Neural progenitor cell (in vitro differentiated cells): Measurements from ENCODE around the gene UBE2V1. TPM values are rescaled to one million over a fixed set of nuclear protein-coding genes. Genes with fewer than 3 reads are reported as not detected.

Source experiments
- DNase-seq: peaks from one replicate; pipeline ENCODE4 v3.0.0-alpha.2; 2016; ENCODE audit warnings: low spot score
- H2AFZ ChIP-seq: fragments of 200-600 bp; sonication (generic); replicated peaks from 2 replicates; pipeline ENCODE4 v1.6.1; 2016; ENCODE audit warnings: antibody characterized with exemption
- H3F3A ChIP-seq: fragments of 200-600 bp; sonication (generic); 2 replicates; pipeline ENCODE4 v1.6.1; 2016; ENCODE audit warnings: antibody characterized with exemption, low read depth
- H3K27ac ChIP-seq: fragments of 200-600 bp; sonication (generic); 2 replicates; pipeline ENCODE4 v1.5.1; 2016; ENCODE audit warnings: mild to moderate bottlenecking
- H3K27me3 ChIP-seq: fragments of 200-600 bp; sonication (generic); 2 replicates; pipeline ENCODE4 v1.6.1; 2016; ENCODE audit warnings: mild to moderate bottlenecking, moderate library complexity
- H3K36me3 ChIP-seq: fragments of 200-600 bp; sonication (generic); 2 replicates; pipeline ENCODE4 v1.5.1; 2016
- H3K4me1 ChIP-seq: fragments of 200-600 bp; sonication (generic); 2 replicates; pipeline ENCODE4 v1.6.1; 2016; ENCODE audit warnings: mixed run types
- H3K4me2 ChIP-seq: fragments of 200-600 bp; sonication (generic); 2 replicates; pipeline ENCODE4 v1.6.1; 2016
- H3K4me3 ChIP-seq: fragments of 200-600 bp; sonication (generic); 2 replicates; pipeline ENCODE4 v1.5.1; 2016
- H3K79me2 ChIP-seq: fragments of 200-600 bp; sonication (generic); 2 replicates; pipeline ENCODE4 v1.6.1; 2016; ENCODE audit warnings: low read depth
- H3K9ac ChIP-seq: fragments of 200-600 bp; sonication (generic); 2 replicates; pipeline ENCODE4 v1.6.1; 2016
- H3K9me3 ChIP-seq: fragments of 200-600 bp; sonication (generic); 2 replicates; pipeline ENCODE4 v1.5.1; 2016; ENCODE audit warnings: low read depth
- H4K20me1 ChIP-seq: fragments of 200-600 bp; sonication (generic); 2 replicates; pipeline ENCODE4 v1.6.1; 2016; ENCODE audit warnings: low read depth
- H3K27ac Mint-ChIP-seq: 3 replicates; pipeline ENCODE4 v1.8.0; 2021; ENCODE audit warnings: mixed read lengths
- H3K27me3 Mint-ChIP-seq: 2 replicates; pipeline ENCODE4 v1.8.0; 2022; ENCODE audit warnings: low read depth, mild to moderate bottlenecking, inconsistent platforms, moderate library complexity, mixed read lengths; ENCODE audit not compliant: insufficient read depth
- H3K36me3 Mint-ChIP-seq: 3 replicates; pipeline ENCODE4 v1.8.0; 2021; ENCODE audit warnings: mixed read lengths
- H3K4me1 Mint-ChIP-seq: 3 replicates; pipeline ENCODE4 v1.8.0; 2021; ENCODE audit warnings: mixed read lengths
- H3K4me3 Mint-ChIP-seq: 3 replicates; pipeline ENCODE4 v1.8.0; 2021; ENCODE audit warnings: mild to moderate bottlenecking, moderate library complexity, mixed read lengths
- H3K9me3 Mint-ChIP-seq: 3 replicates; pipeline ENCODE4 v1.8.0; 2020; ENCODE audit warnings: mixed read lengths
- EZH2 ChIP-seq: fragments of 200-600 bp; sonication (generic); IDR thresholded peaks from 2 replicates; pipeline ENCODE4 v1.6.1; 2017; ENCODE audit warnings: antibody characterized with exemption, mild to moderate bottlenecking, moderate library complexity
- EZH2phosphoT487 ChIP-seq: fragments of 200-600 bp; sonication (generic); IDR thresholded peaks from 2 replicates; pipeline ENCODE4 v1.6.1; 2017; ENCODE audit warnings: antibody characterized with exemption
- total RNA-seq: library from RNA; depleted of rRNA; stranded (reverse); fragments of >200 nt; gene quantifications from 2 replicates; pipeline ENCODE4 v1.2.3, GENCODE V29; 2015; ENCODE audit warnings: low replicate concordance
- TF ChIP-seq, protein P1 (sequence below): fragments of 200-600 bp; sonication (generic); IDR thresholded peaks from 2 replicates; pipeline ENCODE4 v1.5.1; 2017; ENCODE audit warnings: antibody characterized with exemption, mild to moderate bottlenecking

Gene UBE2V1
- total RNA-seq, 1 donor from 2014 or later, result 143 TPM

- Histone ChIP-seq H3K36me3 (no peaks in the 10 kb centered on the region), H3K4me2 (no peak overlapping the region), H3K9me3 (no peaks in the 10 kb centered on the region), H3K9ac (no peak overlapping the region), H4K20me1 (no peaks in the 10 kb centered on the region), H3F3A (no peaks in the 10 kb centered on the region), H3K27ac (no peak overlapping the region), H3K79me2 (no peaks in the 10 kb centered on the region), H3K27me3 (no peaks in the 10 kb centered on the region), H3K4me3 (no peak overlapping the region), H2AFZ (no peak overlapping the region), H3K4me1 (peaks cover 7% of the 10 kb centered on the region)
- no peak overlapping the region for H3K4me3 Mint-ChIP-seq
- no peak for DNase-seq
- H3K9me3 Mint-ChIP-seq, result no peaks in the 10 kb centered on the region
- no peaks in the 10 kb centered on the region for H3K36me3 Mint-ChIP-seq
- TF ChIP-seq, protein P1, sequence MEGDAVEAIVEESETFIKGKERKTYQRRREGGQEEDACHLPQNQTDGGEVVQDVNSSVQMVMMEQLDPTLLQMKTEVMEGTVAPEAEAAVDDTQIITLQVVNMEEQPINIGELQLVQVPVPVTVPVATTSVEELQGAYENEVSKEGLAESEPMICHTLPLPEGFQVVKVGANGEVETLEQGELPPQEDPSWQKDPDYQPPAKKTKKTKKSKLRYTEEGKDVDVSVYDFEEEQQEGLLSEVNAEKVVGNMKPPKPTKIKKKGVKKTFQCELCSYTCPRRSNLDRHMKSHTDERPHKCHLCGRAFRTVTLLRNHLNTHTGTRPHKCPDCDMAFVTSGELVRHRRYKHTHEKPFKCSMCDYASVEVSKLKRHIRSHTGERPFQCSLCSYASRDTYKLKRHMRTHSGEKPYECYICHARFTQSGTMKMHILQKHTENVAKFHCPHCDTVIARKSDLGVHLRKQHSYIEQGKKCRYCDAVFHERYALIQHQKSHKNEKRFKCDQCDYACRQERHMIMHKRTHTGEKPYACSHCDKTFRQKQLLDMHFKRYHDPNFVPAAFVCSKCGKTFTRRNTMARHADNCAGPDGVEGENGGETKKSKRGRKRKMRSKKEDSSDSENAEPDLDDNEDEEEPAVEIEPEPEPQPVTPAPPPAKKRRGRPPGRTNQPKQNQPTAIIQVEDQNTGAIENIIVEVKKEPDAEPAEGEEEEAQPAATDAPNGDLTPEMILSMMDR, result no peak
- TF ChIP-seq EZH2, result no peak
- no peak for TF ChIP-seq EZH2phosphoT487
- peaks cover 10% of the 10 kb centered on the region for H3K4me1 Mint-ChIP-seq
- peaks cover 7% of the 10 kb centered on the region for H3K27me3 Mint-ChIP-seq
- H3K27ac Mint-ChIP-seq, result peak overlapping the region; percentile 53
Measured at GRCh38 chr20:50061151-50062005, 51.6 kb downstream of the UBE2V1 start.

- Histone ChIP-seq H4K20me1 (no peaks in the 10 kb centered on the region), H3K4me2 (no peak overlapping the region), H3K4me3 (no peak overlapping the region), H3F3A (peaks cover 7% of the 10 kb centered on the region), H3K79me2 (no peaks in the 10 kb centered on the region), H3K9me3 (no peaks in the 10 kb centered on the region), H3K27me3 (no peaks in the 10 kb centered on the region), H2AFZ (no peak overlapping the region), H3K4me1 (peaks cover 7% of the 10 kb centered on the region), H3K27ac (no peak overlapping the region), H3K9ac (no peak overlapping the region), H3K36me3 (no peaks in the 10 kb centered on the region)
- Mint-ChIP-seq H3K27ac (peak overlapping the region; percentile 4), H3K4me1 (peaks cover 18% of the 10 kb centered on the region), H3K36me3 (no peaks in the 10 kb centered on the region), H3K27me3 (peaks cover 4% of the 10 kb centered on the region), H3K4me3 (no peak overlapping the region), H3K9me3 (no peaks in the 10 kb centered on the region)
- no peak for DNase-seq
- no peak for TF ChIP-seq EZH2
- TF ChIP-seq, protein P1, result no peak
- no peak for TF ChIP-seq EZH2phosphoT487
Measured at GRCh38 chr20:50058662-50059402, 54.1 kb downstream of the UBE2V1 start.

DNA sequence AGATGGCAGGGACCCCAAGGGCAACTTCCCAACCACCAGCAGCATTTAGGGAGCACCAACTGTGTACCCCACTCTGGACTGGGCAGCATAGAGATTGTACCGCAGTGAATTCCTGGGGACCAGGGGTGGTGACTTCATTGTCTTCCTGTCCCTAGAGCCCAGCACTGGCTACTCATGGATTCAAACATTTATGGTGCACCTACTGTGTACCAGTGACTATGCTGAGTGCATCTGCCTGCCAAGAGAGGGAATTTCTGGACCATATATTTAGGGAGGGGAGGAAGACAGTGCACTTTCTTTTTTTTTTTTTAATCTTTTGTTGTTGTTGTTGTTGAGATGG is 55.3 kb downstream of the UBE2V1 start:
- peaks cover 19% of the 10 kb centered on the region for H3K4me1 Mint-ChIP-seq
- no peak overlapping the region for H2AFZ ChIP-seq
- H3K36me3 ChIP-seq, result no peaks in the 10 kb centered on the region
- no peaks in the 10 kb centered on the region for H3K79me2 ChIP-seq
- no peak overlapping the region for H3K27ac ChIP-seq
- H3K4me1 ChIP-seq, result peaks cover 7% of the 10 kb centered on the region
- no peak for TF ChIP-seq EZH2phosphoT487
- no peak for TF ChIP-seq EZH2
- TF ChIP-seq, protein P1, result no peak
- no peaks in the 10 kb centered on the region for H3K27me3 ChIP-seq
- H3K4me2 ChIP-seq, result no peak overlapping the region
- no peak for DNase-seq
- H3K4me3 Mint-ChIP-seq, result no peak overlapping the region
- no peak overlapping the region for H3K4me3 ChIP-seq
- no peak overlapping the region for H3K27ac Mint-ChIP-seq
- no peaks in the 10 kb centered on the region for H3K9me3 ChIP-seq
- no peaks in the 10 kb centered on the region for H3K9me3 Mint-ChIP-seq
- H4K20me1 ChIP-seq, result no peaks in the 10 kb centered on the region
- H3K27me3 Mint-ChIP-seq, result peaks cover 4% of the 10 kb centered on the region
- no peaks in the 10 kb centered on the region for H3K36me3 Mint-ChIP-seq
- H3K9ac ChIP-seq, result no peak overlapping the region
- H3F3A ChIP-seq, result peaks cover 7% of the 10 kb centered on the region
